ENCODE results near the gene ZNRF2. TPM values are rescaled to one million over a fixed set of nuclear protein-coding genes. Genes with fewer than 3 reads are reported as not detected.

Gene ZNRF2
- total and polyA plus RNA-seq, 10 of the 15 experiments (the other 5 are each of a cell fraction or from before 2014, with no cell fraction given), result 1.2 to 20.4 (median 9.5) TPM

DNA sequence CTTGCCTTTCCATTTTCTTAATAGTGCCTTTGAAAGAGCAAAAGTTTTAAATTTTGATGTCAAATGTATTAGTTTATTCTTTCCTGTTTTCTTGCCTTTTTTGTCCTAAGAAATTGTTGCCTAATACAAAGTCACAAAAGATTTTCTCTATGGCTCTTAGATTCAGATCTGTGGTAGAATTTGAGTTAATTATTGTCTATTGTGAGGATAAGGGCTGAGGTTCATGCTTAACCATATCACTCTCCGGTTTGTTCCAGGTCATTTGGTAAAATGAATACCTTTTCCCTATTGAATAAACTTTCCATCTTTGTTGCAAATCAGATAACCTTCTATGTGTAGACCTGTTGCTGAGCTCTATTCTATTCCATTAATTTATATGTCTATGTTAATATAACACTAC, 98.2 kb downstream of the ZNRF2 start (continued):
- TF ChIP-seq ZNF217 (IDR thresholded peaks at IDR 0.05) (no peak), IRF4 (IDR thresholded peaks at IDR 0.05; ENCODE audit: low read depth, low read length) (no peak), CBX5 (IDR thresholded peaks at IDR 0.05; ENCODE audit: low read depth) (no peak)
- TF ChIP-seq, protein P1, sequence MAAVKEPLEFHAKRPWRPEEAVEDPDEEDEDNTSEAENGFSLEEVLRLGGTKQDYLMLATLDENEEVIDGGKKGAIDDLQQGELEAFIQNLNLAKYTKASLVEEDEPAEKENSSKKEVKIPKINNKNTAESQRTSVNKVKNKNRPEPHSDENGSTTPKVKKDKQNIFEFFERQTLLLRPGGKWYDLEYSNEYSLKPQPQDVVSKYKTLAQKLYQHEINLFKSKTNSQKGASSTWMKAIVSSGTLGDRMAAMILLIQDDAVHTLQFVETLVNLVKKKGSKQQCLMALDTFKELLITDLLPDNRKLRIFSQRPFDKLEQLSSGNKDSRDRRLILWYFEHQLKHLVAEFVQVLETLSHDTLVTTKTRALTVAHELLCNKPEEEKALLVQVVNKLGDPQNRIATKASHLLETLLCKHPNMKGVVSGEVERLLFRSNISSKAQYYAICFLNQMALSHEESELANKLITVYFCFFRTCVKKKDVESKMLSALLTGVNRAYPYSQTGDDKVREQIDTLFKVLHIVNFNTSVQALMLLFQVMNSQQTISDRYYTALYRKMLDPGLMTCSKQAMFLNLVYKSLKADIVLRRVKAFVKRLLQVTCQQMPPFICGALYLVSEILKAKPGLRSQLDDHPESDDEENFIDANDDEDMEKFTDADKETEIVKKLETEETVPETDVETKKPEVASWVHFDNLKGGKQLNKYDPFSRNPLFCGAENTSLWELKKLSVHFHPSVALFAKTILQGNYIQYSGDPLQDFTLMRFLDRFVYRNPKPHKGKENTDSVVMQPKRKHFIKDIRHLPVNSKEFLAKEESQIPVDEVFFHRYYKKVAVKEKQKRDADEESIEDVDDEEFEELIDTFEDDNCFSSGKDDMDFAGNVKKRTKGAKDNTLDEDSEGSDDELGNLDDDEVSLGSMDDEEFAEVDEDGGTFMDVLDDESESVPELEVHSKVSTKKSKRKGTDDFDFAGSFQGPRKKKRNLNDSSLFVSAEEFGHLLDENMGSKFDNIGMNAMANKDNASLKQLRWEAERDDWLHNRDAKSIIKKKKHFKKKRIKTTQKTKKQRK (IDR thresholded peaks at IDR 0.05; ENCODE audit: low read depth, low read length), result no peak

DNA sequence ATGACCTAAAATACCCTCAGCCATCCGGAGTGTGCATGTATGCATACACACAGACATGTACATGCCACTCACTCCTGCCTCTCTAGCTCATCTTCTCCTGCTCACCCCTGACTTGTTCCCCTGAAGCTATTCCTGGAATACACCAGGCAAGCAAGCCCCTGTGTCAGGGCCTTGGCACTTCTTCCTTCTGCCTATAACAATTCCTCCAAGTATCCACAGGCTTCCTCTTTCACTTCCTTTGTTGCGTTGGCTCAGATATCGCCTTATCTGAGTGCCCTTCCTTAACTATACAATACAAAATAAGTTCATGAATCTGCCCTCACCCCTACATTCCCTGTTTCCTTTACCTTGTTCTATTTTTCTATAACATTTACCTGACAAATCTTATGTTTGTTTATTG, 105.4 kb downstream of the ZNRF2 start:
- ATAC-seq, result no peak

More for the DNA sequence above, 105.4 kb downstream of the ZNRF2 start:
- no peaks in the 10 kb centered on the region for H3K9me3 ChIP-seq (replicated peaks; ENCODE audit: control insufficient read depth, insufficient read depth, low read length)
- in situ Hi-C loops (cut with MboI), result no loop called here
- no peaks in the 10 kb centered on the region for H3K36me3 ChIP-seq (ENCODE audit: control insufficient read depth in 2 of 2, insufficient read depth in 2 of 2, low read length in 1 of 2)
- H3K79me2 ChIP-seq (ENCODE audit: control insufficient read depth, insufficient read depth, low read length), result no peaks in the 10 kb centered on the region
- no peak for TF ChIP-seq EP300 (IDR thresholded peaks at IDR 0.05; ENCODE audit: borderline replicate concordance in 1 of 2, control insufficient read depth in 1 of 2, low read depth in 2 of 2, low read length in 2 of 2)
- TF ChIP-seq, protein P2, sequence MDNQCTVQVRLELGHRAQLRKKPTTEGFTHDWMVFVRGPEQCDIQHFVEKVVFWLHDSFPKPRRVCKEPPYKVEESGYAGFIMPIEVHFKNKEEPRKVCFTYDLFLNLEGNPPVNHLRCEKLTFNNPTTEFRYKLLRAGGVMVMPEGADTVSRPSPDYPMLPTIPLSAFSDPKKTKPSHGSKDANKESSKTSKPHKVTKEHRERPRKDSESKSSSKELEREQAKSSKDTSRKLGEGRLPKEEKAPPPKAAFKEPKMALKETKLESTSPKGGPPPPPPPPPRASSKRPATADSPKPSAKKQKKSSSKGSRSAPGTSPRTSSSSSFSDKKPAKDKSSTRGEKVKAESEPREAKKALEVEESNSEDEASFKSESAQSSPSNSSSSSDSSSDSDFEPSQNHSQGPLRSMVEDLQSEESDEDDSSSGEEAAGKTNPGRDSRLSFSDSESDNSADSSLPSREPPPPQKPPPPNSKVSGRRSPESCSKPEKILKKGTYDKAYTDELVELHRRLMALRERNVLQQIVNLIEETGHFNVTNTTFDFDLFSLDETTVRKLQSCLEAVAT (IDR thresholded peaks at IDR 0.05), result no peak
- no peak for TF ChIP-seq ESRRA (IDR thresholded peaks at IDR 0.05; ENCODE audit: low read length)
- TF ChIP-seq MXI1 (IDR thresholded peaks at IDR 0.05; ENCODE audit: low read depth, low read length), result no peak
- TF ChIP-seq, protein P3, sequence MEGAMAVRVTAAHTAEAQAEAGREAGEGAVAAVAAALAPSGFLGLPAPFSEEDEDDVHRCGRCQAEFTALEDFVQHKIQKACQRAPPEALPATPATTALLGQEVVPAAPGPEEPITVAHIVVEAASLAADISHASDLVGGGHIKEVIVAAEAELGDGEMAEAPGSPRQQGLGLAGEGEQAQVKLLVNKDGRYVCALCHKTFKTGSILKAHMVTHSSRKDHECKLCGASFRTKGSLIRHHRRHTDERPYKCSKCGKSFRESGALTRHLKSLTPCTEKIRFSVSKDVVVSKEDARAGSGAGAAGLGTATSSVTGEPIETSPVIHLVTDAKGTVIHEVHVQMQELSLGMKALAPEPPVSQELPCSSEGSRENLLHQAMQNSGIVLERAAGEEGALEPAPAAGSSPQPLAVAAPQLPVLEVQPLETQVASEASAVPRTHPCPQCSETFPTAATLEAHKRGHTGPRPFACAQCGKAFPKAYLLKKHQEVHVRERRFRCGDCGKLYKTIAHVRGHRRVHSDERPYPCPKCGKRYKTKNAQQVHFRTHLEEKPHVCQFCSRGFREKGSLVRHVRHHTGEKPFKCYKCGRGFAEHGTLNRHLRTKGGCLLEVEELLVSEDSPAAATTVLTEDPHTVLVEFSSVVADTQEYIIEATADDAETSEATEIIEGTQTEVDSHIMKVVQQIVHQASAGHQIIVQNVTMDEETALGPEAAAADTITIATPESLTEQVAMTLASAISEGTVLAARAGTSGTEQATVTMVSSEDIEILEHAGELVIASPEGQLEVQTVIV (IDR thresholded peaks at IDR 0.05; ENCODE audit: borderline replicate concordance, partially characterized antibody), result no peak
- no peak for TF ChIP-seq SUZ12 (IDR thresholded peaks at IDR 0.05; ENCODE audit: unreplicated experiment)
- DNase-seq (ENCODE audit: low read depth, low spot score) (no peak), FAIRE-seq (peak; percentile 38)
- H3K27me3 ChIP-seq (replicated peaks in 1 of 2; ENCODE audit: control insufficient read depth in 2 of 2, insufficient read depth in 2 of 2, low read length in 1 of 2), result no peaks in the 10 kb centered on the region
- ChIA-PET POLR2A (no interaction called here), CTCF (no interaction called here), SMC1A (ENCODE audit: uncharacterized antibody, unreplicated experiment) (no interaction called here), RAD21 (ENCODE audit: unreplicated experiment) (no interaction called here)
- no peak overlapping the region for H3K4me3 ChIP-seq
- H4K20me1 ChIP-seq (ENCODE audit: control insufficient read depth, insufficient read depth), result no peaks in the 10 kb centered on the region
- intact Hi-C loops (cut with micrococcal nuclease; ENCODE audit: unreplicated experiment), result loop anchor here (5.0 kb wide), 1 partner anchor 58 kb away; no protein-coding TSS in a partner anchor
- no TSS peak for BruUV-seq (replicated peaks)
- no peak overlapping the region for H3K4me2 ChIP-seq (ENCODE audit: control insufficient read depth, insufficient read depth)
- H2AFZ ChIP-seq (ENCODE audit: control insufficient read depth, low read depth, low read length), result no peak overlapping the region
- H3K9ac ChIP-seq (ENCODE audit: control insufficient read depth, insufficient read depth, low read length), result no peak overlapping the region
- H3K4me1 ChIP-seq (ENCODE audit: control insufficient read depth, insufficient read depth, low read length), result no peaks in the 10 kb centered on the region
- WGBS (ENCODE audit: insufficient coverage, insufficient replicate concordance, low lambda C conversion rate, missing lambda C conversion rate), result 55% methylated on average over 3 of the region's 3 CpGs
- no peak overlapping the region for H3K27ac ChIP-seq (ENCODE audit: control insufficient read depth, insufficient read depth)

Measured in GM12878 (cell line).